Ureter (tissue), 1 donor: ENCODE measurements around the gene VN1R5. TPM values are rescaled to one million over a fixed set of nuclear protein-coding genes. Genes with fewer than 3 reads are reported as not detected.

Source experiments
- DNase-seq: peaks from one replicate; pipeline ENCODE4 v3.0.0-alpha.2; 2020; ENCODE audit warnings: low spot score
- total RNA-seq: library from RNA; stranded (reverse); gene quantifications from one replicate; pipeline ENCODE4 v1.2.4, GENCODE V29; 2023
- donor health status: DM: yes; HTN: yes; CAD: no.

The VN1R5 gene
- total RNA-seq, 1 donor from 2014 or later = not detected

GRCh38 chr1:247273013-247273412 lies 17.1 kb downstream of the VN1R5 start:
- no peak for DNase-seq

GRCh38 chr1:247274605-247275256 lies 18.9 kb downstream of the VN1R5 start:
- DNase-seq = no peak

GRCh38 chr1:247277191-247277590 lies 21.3 kb downstream of the VN1R5 start:
- DNase-seq = no peak

GRCh38 chr1:247281001-247281574 lies 25.2 kb downstream of the VN1R5 start:
- no peak for DNase-seq

GRCh38 chr1:247286134-247286670 lies 30.3 kb downstream of the VN1R5 start:
- peak; percentile 34 for DNase-seq

GRCh38 chr1:247287460-247287859 lies 31.6 kb downstream of the VN1R5 start:
- peak; percentile 31 for DNase-seq

- peak; percentile 32 for DNase-seq
Observed at GRCh38 chr1:247288341-247288740, 32.5 kb downstream of the VN1R5 start.

GRCh38 chr1:247289274-247289892 lies 33.5 kb downstream of the VN1R5 start:
- peak; percentile 2 for DNase-seq

GRCh38 chr1:247290576-247290975 lies 34.7 kb downstream of the VN1R5 start:
- no peak for DNase-seq

GRCh38 chr1:247291161-247291560 lies 35.3 kb downstream of the VN1R5 start:
- DNase-seq = no peak

GRCh38 chr1:247291833-247292561 lies 36.1 kb downstream of the VN1R5 start:
- DNase-seq = no peak

GRCh38 chr1:247293047-247293446 lies 37.2 kb downstream of the VN1R5 start:
- no peak for DNase-seq

- DNase-seq = no peak
Observed at GRCh38 chr1:247294282-247294681, 38.4 kb downstream of the VN1R5 start.

- no peak for DNase-seq
Observed at GRCh38 chr1:247295274-247295684, 39.4 kb downstream of the VN1R5 start.

- DNase-seq = no peak
Observed at GRCh38 chr1:247295746-247296145, 39.9 kb downstream of the VN1R5 start.

GRCh38 chr1:247296599-247297180 lies 40.8 kb downstream of the VN1R5 start:
- DNase-seq = no peak

GRCh38 chr1:247297263-247298123 lies 41.6 kb downstream of the VN1R5 start:
- DNase-seq = no peak

GRCh38 chr1:247298124-247298481 lies 42.2 kb downstream of the VN1R5 start:
- no peak for DNase-seq

GRCh38 chr1:247298701-247299100 lies 42.8 kb downstream of the VN1R5 start:
- no peak for DNase-seq

GRCh38 chr1:247299723-247300381 lies 44.0 kb downstream of the VN1R5 start:
- no peak for DNase-seq
